NOMO-1 treated with DMSO at 0.1 percent for 48 hours (cell line): ENCODE measurements around the gene CHFR.
"Not testable (repeated sequence)": the region's sequence is repeated elsewhere in the genome, so short reads cannot be mapped to it uniquely, and the experiment has no call there.

Experiments used
- DNase-seq: peaks from one replicate; lab custom pipeline; 2025; ENCODE audit not compliant: unreplicated experiment; lab: John Stamatoyannopoulos, UW

Gene CHFR

GRCh38 chr12:132887513-132888351, at the start of gene CHFR:
Gene CHFR (minus strand): TSS chr12:132887605. CDS start chr12:132887328, 277 bp downstream.
- peak; percentile 97 for DNase-seq

- DNase-seq, result not testable (repeated sequence)
Measured at GRCh38 chr12:132936921-132937320, 49.5 kb upstream of the CHFR start.

GRCh38 chr12:132936163-132936562, 48.8 kb upstream of the CHFR start:
- no peak for DNase-seq

GRCh38 chr12:132926415-132926833, 39.0 kb upstream of the CHFR start:
- no peak for DNase-seq

DNA sequence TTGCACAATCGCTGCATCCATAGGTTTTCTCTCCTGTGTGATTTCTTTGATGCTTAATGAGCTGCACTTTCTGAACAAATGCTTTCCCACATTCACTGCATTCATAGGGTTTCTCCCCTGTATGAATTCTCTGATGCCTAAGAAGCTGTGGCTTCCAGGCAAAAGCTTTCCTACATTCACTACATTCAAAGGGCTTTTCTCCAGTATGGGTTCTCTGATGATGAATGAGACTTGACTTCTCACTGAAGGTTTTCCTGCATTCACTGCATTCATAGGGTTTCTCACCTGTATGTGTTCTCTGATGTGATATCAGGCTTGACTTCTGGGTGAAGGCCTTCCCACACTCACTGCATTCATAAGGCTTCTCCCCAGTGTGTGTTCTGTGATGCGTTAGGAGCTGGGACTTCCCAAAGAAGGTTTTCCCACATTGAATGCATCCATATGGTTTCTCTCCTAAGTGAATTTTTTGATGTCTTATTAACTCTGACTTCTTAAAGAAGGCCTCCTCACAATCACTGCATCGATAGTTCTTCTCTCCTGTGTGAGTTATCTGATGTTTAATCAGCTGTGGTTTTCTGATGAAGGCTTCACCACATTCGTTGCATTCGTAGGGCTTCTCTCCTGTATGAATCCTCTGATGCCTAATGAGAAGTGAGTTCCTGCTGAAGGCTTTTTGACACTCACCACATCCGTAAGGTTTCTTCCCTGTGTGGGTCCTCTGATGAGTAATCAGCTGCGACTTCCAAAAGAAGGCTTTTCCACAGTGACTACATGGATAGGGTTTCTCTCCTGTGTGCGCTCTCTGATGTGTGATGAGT, 38.4 kb upstream of the CHFR start:
- no peak for DNase-seq

DNA sequence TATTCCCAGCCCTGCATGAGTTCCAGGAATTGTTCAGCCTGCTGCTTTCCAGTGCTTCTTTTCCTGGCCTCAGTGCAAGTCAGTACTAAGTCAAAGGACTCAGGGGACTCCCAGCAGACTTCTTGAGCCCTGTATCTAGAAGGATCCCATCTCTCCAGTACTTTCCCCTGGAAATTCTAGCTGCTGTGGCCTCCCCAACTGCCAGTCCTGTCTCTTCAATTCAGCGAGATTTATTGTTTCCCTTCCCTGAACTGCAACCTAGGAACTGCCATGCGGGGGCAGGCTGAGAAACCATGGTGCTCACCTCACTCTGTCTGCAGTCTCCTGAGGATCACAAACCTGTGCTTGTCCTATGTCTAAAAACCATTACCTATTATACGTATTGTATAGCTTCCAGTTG, 37.0 kb upstream of the CHFR start:
- no peak for DNase-seq

DNA sequence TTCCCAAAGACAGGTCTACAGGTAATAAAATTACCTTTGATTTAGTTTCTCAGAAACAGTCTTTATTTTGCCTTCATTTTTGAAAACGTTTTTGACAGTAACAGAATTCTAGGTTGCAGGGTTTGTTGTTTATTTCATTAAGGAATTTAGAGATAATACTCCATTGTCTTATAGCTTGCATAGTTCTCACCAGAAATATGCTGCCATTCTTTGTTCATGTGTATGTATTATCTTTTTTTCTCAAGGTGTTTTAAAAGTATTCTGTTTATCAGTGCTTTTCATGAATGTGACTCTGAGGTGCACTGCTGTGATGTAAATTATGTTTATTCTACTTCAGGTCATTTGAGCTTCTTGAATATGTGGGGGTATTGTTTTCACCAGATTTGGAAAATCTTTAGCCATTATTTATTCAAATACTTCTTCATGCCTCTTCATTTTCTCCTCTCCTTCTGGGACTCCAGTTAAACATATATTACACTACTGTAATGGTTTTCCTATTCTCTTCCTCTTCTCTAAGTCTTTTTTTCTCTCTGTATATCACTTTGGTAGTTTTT, 36.0 kb upstream of the CHFR start:
- DNase-seq, result no peak

DNA sequence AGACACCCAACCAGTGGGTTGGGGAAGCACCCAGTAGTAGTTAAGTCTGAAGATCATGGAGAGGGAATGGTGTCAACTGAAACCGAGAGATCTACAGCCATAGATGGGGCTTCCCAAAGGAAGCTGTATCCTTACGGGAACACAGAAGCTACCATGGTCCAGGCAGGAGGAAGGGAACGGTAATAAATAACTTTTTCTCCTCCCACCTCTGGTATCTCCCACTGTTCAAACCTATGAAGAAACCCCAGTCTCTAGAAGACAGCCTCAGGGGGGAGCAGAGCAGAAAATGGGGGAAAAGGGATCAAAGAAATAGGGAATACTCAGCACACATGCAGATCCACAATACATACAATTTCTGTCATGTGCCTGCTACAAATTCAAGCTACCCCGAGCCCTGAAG, 35.3 kb upstream of the CHFR start:
- no peak for DNase-seq

DNA sequence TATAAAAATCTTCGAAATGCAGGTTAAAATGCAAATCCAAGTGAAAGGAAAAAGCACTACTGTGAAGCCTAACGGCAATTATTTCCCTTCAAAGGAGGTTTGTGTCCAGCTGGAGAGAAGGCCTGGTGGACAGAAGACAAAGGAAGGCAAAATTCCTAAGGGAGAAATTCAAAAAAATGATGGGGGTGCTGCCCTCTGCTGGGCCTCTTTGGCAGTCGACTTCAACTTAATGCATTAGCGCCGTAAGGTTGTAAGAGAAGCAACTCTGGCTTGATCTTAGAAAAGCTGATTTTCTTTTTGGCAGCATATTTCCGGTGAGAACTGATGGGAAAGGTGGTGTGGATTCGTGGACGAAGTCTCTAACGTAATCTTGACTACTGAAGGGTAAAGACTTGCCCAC, 34.3 kb upstream of the CHFR start:
- no peak for DNase-seq

DNA sequence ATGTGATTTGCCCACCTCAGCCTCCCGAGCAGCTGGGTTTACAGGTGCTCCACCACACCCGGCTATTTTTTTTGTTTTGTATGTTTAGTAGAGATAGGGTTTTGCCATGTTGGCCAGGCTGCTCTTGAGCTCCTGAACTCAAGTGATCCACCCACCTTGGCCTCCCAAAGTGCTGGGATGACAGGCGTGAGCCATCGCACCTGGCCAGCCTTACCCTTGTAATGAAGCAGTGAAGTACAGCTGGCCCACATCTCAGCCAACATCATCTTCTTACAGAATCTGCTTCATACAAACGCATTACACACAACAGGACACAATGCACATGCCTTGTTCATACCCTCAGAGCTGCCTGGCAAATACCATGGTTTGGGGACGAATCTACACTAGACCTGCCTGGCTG, 31.3 kb upstream of the CHFR start:
- no peak for DNase-seq

- DNase-seq, result no peak
Measured at GRCh38 chr12:132909030-132909368, 21.6 kb upstream of the CHFR start.

GRCh38 chr12:132908145-132909029, 21.0 kb upstream of the CHFR start:
- no peak for DNase-seq

DNA sequence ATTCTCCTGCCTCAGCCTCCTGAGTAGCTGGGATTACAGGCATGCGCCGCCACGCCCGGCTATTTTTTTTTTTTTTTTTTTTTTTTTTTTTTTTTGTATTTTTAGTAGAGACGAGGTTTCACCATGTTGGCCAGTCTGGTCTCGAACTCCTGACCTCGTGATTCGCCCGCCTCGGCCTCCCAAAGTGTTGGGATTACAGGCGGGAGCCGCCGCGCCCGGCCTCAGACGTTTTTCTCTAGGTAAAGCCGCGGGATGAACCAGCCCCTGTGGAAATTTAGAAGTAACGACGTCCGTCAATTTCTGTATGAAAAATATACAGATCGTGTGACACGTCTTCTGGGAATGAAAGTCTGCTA, 20.4 kb upstream of the CHFR start:
- DNase-seq, result not testable (repeated sequence)

GRCh38 chr12:132907216-132907615, 19.8 kb upstream of the CHFR start:
- no peak for DNase-seq

- DNase-seq, result no peak
Measured at GRCh38 chr12:132904718-132905328, 17.4 kb upstream of the CHFR start.

- no peak for DNase-seq
Measured at GRCh38 chr12:132899033-132899432, 11.6 kb upstream of the CHFR start.

DNA sequence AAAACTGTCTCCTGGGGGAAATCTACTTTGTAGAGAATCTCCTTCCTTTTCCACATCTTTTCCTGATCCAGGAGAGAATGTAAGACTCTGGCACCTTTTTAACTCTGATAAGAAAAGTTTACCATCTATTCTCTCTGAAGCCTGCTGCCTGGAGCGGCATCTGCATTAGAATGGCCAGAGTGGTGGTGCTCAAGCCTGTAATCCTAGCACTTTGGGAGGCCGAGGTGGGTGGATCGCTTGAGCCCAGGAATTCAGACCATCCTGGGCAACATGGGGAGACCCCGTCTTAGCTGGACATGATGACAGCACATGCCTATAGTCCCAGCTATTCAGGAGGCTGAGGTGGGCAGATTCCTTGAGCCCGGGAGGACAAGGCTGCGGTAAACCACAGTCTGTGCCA, 1.4 kb upstream of the CHFR start:
- no peak for DNase-seq

DNA sequence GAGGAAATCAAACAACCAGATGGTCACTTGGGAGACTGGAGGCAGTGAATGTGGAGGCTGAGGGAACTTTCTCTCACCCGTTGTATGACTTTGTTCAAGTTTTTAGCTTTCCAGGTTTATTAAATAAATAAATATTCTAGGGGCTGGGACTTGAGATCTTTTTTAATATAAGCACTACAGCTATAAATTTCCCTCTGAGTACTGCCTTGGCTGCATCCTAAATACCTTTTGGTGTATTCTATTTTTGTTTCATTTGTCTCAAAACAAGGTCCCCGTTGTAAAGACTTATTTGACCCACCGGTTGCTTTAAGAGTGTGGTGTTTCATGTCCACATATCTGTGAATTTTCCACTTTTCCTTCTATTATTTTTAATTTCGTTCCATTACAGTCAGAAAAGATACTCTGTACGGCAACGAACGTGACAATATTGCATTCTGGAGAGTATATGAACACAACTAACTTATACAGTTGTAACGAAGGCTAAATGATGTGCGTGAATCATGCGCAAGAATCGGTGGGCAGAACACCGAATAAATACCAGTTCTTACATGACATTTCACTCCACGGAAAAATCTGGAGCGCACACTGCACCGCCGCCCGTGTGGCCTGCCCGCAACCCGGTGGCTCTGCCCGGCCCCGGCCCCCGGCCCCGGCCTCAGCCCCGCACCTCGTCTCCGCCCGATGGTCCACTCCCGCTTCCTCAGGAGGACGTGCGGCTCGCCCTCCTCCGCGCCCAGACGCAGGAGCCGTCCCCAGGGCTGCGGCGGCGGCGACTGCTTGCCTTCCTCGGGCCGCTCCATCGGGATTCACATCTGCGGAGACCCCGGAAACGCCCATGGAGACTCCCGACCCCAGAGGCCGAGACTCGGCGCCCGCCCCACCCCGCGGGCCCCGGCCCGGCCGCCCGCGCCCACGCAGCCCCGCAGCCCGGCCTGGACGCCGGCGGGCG, 602 bp downstream of the CHFR start:
- no peak for DNase-seq

DNA sequence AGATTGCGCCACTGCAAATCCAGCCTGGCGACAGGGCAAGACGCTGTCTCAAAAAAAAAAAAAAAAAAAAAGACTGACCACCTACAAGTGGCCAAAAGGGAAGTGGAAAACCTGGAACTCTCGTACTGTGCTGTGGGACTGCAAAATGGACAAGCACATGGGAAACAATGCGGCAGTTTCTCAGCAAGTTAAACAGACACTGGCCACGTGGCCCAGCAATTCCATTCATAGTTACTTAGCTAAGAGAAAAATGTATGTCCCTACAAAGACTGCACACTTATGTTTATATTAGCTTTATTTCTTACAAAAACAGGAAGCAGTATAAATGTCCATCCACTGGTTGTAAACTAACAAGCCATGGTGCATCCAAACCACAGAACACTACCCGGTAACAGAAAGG, 5.6 kb downstream of the CHFR start:
- no peak for DNase-seq

DNA sequence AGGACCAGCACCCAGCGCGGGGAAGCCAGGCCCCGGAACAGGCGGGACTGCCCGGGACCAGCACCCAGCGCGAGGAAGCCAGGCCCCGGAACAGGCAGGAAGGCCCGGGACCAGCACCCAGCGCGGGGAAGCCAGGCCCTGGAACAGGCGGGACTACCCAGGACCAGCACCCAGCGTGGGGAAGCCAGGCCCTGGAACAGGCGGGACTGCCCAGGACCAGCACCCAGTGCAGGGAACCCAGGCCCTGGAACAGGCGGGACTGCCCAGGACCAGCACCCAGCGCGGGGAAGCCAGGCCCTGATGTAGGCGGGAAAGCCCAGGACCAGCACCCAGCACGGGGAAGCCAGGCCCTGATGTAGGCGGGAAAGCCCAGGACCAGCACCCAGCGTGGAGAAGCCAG, 12.8 kb downstream of the CHFR start:
- not testable (repeated sequence) for DNase-seq
